GM23338 (cell line): ENCODE measurements around the gene IL18R1. TPM values are rescaled to one million over a fixed set of nuclear protein-coding genes. Genes with fewer than 3 reads are reported as not detected.

Experiments
- ATAC-seq: fragments of 200-7000 bp; cut with Tn5 transposase; 3 replicates; pipeline ENCODE4 v1.9.1; 2020
- DNase-seq: peaks from one replicate; pipeline ENCODE4 v3.0.0-alpha.2; 2015; ENCODE audit warnings: low spot score
- H2AFZ ChIP-seq: fragments of 200-600 bp; sonication (generic); 2 replicates; pipeline ENCODE4 v1.8.0; 2016; ENCODE audit warnings: antibody characterized with exemption, mild to moderate bottlenecking, moderate library complexity
- H3F3A ChIP-seq: fragments of 200-600 bp; sonication (generic); replicated peaks from 2 replicates; pipeline ENCODE4 v1.8.0; 2017; ENCODE audit warnings: antibody characterized with exemption, mixed run types, low read depth
- H3K27ac ChIP-seq: fragments of 200-600 bp; sonication (generic); 2 replicates; pipeline ENCODE4 v1.6.1; 2016; ENCODE audit warnings: low read depth
- H3K27me3 ChIP-seq: fragments of 200-600 bp; sonication (generic); 2 replicates; pipeline ENCODE4 v1.8.0; 2016; ENCODE audit warnings: mild to moderate bottlenecking, mixed run types, moderate library complexity; ENCODE audit not compliant: insufficient read depth
- H3K36me3 ChIP-seq: fragments of 200-600 bp; sonication (generic); 2 replicates; pipeline ENCODE4 v1.8.0; 2016; ENCODE audit warnings: mild to moderate bottlenecking; ENCODE audit not compliant: insufficient read depth
- H3K4me1 ChIP-seq: fragments of 200-600 bp; sonication (generic); 2 replicates; pipeline ENCODE4 v1.8.0; 2016; ENCODE audit warnings: mild to moderate bottlenecking, moderate library complexity; ENCODE audit not compliant: insufficient read depth
- H3K4me2 ChIP-seq: fragments of 200-600 bp; sonication (generic); 2 replicates; pipeline ENCODE4 v1.7.1; 2017; ENCODE audit warnings: mixed run types
- H3K4me3 ChIP-seq: fragments of 200-600 bp; sonication (generic); 2 replicates; pipeline ENCODE4 v1.6.1; 2016; ENCODE audit warnings: mixed run types
- H3K79me2 ChIP-seq: fragments of 200-600 bp; sonication (generic); replicated peaks from 2 replicates; pipeline ENCODE4 v1.8.0; 2017; ENCODE audit warnings: mild to moderate bottlenecking; ENCODE audit not compliant: insufficient read depth
- H3K9me2 ChIP-seq: fragments of 200-600 bp; sonication (generic); 2 replicates; pipeline ENCODE4 v1.8.0; 2017; ENCODE audit not compliant: insufficient read depth
- H4K20me1 ChIP-seq: fragments of 200-600 bp; sonication (generic); replicated peaks from 2 replicates; pipeline ENCODE4 v1.8.0; 2017; ENCODE audit warnings: mild to moderate bottlenecking; ENCODE audit not compliant: insufficient read depth
- H3K27ac Mint-ChIP-seq: 2 replicates; pipeline ENCODE4 v1.8.0; 2020; ENCODE audit warnings: inconsistent platforms, mild to moderate bottlenecking, moderate library complexity, mixed read lengths
- H3K27me3 Mint-ChIP-seq: 3 replicates; pipeline ENCODE4 v1.8.0; 2022; ENCODE audit warnings: low read depth, mild to moderate bottlenecking, moderate library complexity, mixed read lengths, inconsistent platforms; ENCODE audit not compliant: insufficient read depth, poor library complexity
- H3K36me3 Mint-ChIP-seq: 3 replicates; pipeline ENCODE4 v1.8.0; 2021; ENCODE audit warnings: low read depth, mild to moderate bottlenecking, inconsistent platforms, moderate library complexity, mixed read lengths
- H3K4me1 Mint-ChIP-seq: 3 replicates; pipeline ENCODE4 v1.8.0; 2020; ENCODE audit warnings: mild to moderate bottlenecking, inconsistent platforms, mixed read lengths
- H3K4me3 Mint-ChIP-seq: 3 replicates; pipeline ENCODE4 v1.8.0; 2021; ENCODE audit warnings: moderate library complexity, mild to moderate bottlenecking, inconsistent platforms, mixed read lengths
- H3K9me3 Mint-ChIP-seq: 3 replicates; pipeline ENCODE4 v1.8.0; 2020; ENCODE audit warnings: moderate library complexity, mild to moderate bottlenecking, inconsistent platforms, mixed read lengths
- CREB1 ChIP-seq: fragments of 250-450 bp; sonication (Bioruptor Pico); IDR thresholded peaks from 2 replicates; pipeline ENCODE4 v1.5.0; 2020; ENCODE audit warnings: low read depth, mild to moderate bottlenecking, moderate library complexity
- CTCF ChIP-seq, 2 experiments: fragments of 200-600 bp in 1 of 2; sonication (generic) in 1 of 2; conservative IDR thresholded peaks; 2 replicates each; pipeline versions ENCODE4 v1.5.1 to v1.6.1; 2016 to 2017; ENCODE audit warnings: antibody characterized with exemption in 2 of 2, low read depth in 2 of 2, mild to moderate bottlenecking in 2 of 2, moderate library complexity in 1 of 2
- ETS1 ChIP-seq: IDR thresholded peaks from 2 replicates; pipeline ENCODE4 v1.6.1; 2016; ENCODE audit warnings: antibody characterized with exemption
- EZH2 ChIP-seq: fragments of 200-600 bp; sonication (generic); IDR thresholded peaks from one replicate; pipeline ENCODE4 v1.8.0; 2017; ENCODE audit warnings: antibody characterized with exemption, mild to moderate bottlenecking, low read depth; ENCODE audit not compliant: unreplicated experiment
- EZH2phosphoT487 ChIP-seq: fragments of 200-600 bp; sonication (generic); IDR thresholded peaks from one replicate; pipeline ENCODE4 v1.8.1; 2018; ENCODE audit warnings: antibody characterized with exemption; ENCODE audit not compliant: unreplicated experiment
- JUNB ChIP-seq: IDR thresholded peaks from one replicate; pipeline ENCODE4 v1.6.1; 2016; ENCODE audit warnings: antibody characterized with exemption; ENCODE audit not compliant: unreplicated experiment
- NANOG ChIP-seq: IDR thresholded peaks from 2 replicates; pipeline ENCODE4 v1.6.1; 2016; ENCODE audit warnings: antibody characterized with exemption, borderline replicate concordance
- POLR2AphosphoS5 ChIP-seq: IDR thresholded peaks from 2 replicates; pipeline ENCODE4 v1.6.1; 2016; ENCODE audit warnings: antibody characterized with exemption, low read depth
- REST ChIP-seq: IDR thresholded peaks from one replicate; pipeline ENCODE4 v1.6.1; 2018; ENCODE audit warnings: antibody characterized with exemption; ENCODE audit not compliant: unreplicated experiment
- STAT1 ChIP-seq: IDR thresholded peaks from one replicate; pipeline ENCODE4 v1.6.1; 2016; ENCODE audit warnings: antibody characterized with exemption; ENCODE audit not compliant: unreplicated experiment
- ZNF114 ChIP-seq: fragments of 250-450 bp; sonication (Bioruptor Pico); IDR thresholded peaks from 2 replicates; pipeline ENCODE4 v1.5.0; 2020; ENCODE audit warnings: mild to moderate bottlenecking, moderate library complexity
- ZNF331 ChIP-seq: fragments of 250-450 bp; sonication (Bioruptor Pico); IDR thresholded peaks from 2 replicates; pipeline ENCODE4 v1.5.0; 2020; ENCODE audit warnings: low read depth, mild to moderate bottlenecking, moderate library complexity
- ZNF462 ChIP-seq: fragments of 250-450 bp; sonication (Bioruptor Pico); IDR thresholded peaks from 2 replicates; pipeline ENCODE4 v1.5.0; 2020; ENCODE audit warnings: mild to moderate bottlenecking, moderate library complexity
- polyA plus RNA-seq: library from polyadenylated mRNA; unstranded; fragments of >200 nt; fragmentation: Nextera tagmentation; extraction: Ambion mirVana; gene quantifications from 2 replicates; pipeline ENCODE4 v1.2.1, GENCODE V29; 2016
- total RNA-seq: library from RNA; depleted of rRNA; stranded (reverse); fragments of >200 nt; shearing (Covaris generic); gene quantifications from 2 replicates; pipeline ENCODE4 v1.2.3, GENCODE V29; 2014

IL18R1 gene
- total and polyA plus RNA-seq, 2 experiments from 2014 or later: 0.17 to 0.39 TPM

- Histone ChIP-seq H3K27ac (no peak overlapping the region), H2AFZ (no peak overlapping the region), H3K9me2 (no peaks in the 10 kb centered on the region), H3K27me3 (no peaks in the 10 kb centered on the region), H3K4me3 (no peak overlapping the region), H3F3A (no peaks in the 10 kb centered on the region), H3K79me2 (no peaks in the 10 kb centered on the region), H3K36me3 (no peaks in the 10 kb centered on the region; the same call in 1 of the 2 replicates), H3K4me2 (no peak overlapping the region), H3K4me1 (no peaks in the 10 kb centered on the region), H4K20me1 (no peaks in the 10 kb centered on the region)
- Mint-ChIP-seq H3K27ac (no peak overlapping the region), H3K36me3 (peaks cover 16% of the 10 kb centered on the region), H3K4me1 (no peaks in the 10 kb centered on the region), H3K27me3 (no peaks in the 10 kb centered on the region), H3K9me3 (peaks cover 50% of the 10 kb centered on the region), H3K4me3 (no peak overlapping the region)
- TF ChIP-seq NANOG: no peak
- no peak for TF ChIP-seq ZNF114 (CRISPR knock-in tag)
- TF ChIP-seq REST: no peak
- TF ChIP-seq CREB1 (CRISPR knock-in tag): no peak
- no peak for TF ChIP-seq JUNB
- no peak for TF ChIP-seq STAT1
- no peak for TF ChIP-seq POLR2AphosphoS5
- TF ChIP-seq EZH2phosphoT487: no peak
- no peak for TF ChIP-seq EZH2
- TF ChIP-seq ZNF462 (CRISPR knock-in tag): no peak
- TF ChIP-seq CTCF (conservative IDR thresholded peaks at IDR 0.05; ENCODE audit: low read depth in 2 of 2): no peak
- no peak for TF ChIP-seq ZNF331 (CRISPR knock-in tag)
- TF ChIP-seq ETS1: no peak
- ATAC-seq: no peak
- no peak for DNase-seq
Observed at GRCh38 chr2:102376052-102376591, 20.5 kb downstream of the IL18R1 start.
